GM18519 (cell line): ENCODE measurements around the gene CLCF1.

Experiments used
- ATAC-seq: cut with Tn5 transposase; IDR thresholded peaks from one replicate; pipeline ENCODE4 v1.9.1; 2021; ENCODE audit warnings: mild to moderate bottlenecking, moderate library complexity; ENCODE audit not compliant: unreplicated experiment, low FRiP score

Gene CLCF1

GRCh38 chr11:67376063-67376820 is 2.8 kb upstream of the CLCF1 start:
- no peak for ATAC-seq

GRCh38 chr11:67375320-67376055 is 2.1 kb upstream of the CLCF1 start:
- no peak for ATAC-seq

- ATAC-seq: no peak
Observed at GRCh38 chr11:67374571-67375281, 1.3 kb upstream of the CLCF1 start.

- ATAC-seq: no peak
Observed at GRCh38 chr11:67373648-67374570, 511 bp upstream of the CLCF1 start.

- ATAC-seq: no peak
Observed at GRCh38 chr11:67372321-67372992, 941 bp downstream of the CLCF1 start.

- no peak for ATAC-seq
Observed at GRCh38 chr11:67371911-67372320, 1.5 kb downstream of the CLCF1 start.

- ATAC-seq: no peak
Observed at GRCh38 chr11:67371189-67371910, 2.0 kb downstream of the CLCF1 start.

GRCh38 chr11:67370351-67371076 is 2.9 kb downstream of the CLCF1 start:
- ATAC-seq: no peak

- no peak for ATAC-seq
Observed at GRCh38 chr11:67369801-67370284, 3.6 kb downstream of the CLCF1 start.

- ATAC-seq: no peak
Observed at GRCh38 chr11:67369275-67369674, 4.1 kb downstream of the CLCF1 start.

GRCh38 chr11:67368621-67369020 is 4.8 kb downstream of the CLCF1 start:
- no peak for ATAC-seq

- no peak for ATAC-seq
Observed at GRCh38 chr11:67367761-67368227, 5.6 kb downstream of the CLCF1 start.

GRCh38 chr11:67366961-67367760 is 6.2 kb downstream of the CLCF1 start:
- ATAC-seq: no peak

- no peak for ATAC-seq
Observed at GRCh38 chr11:67366546-67366945, 6.9 kb downstream of the CLCF1 start.

- ATAC-seq: no peak
Observed at GRCh38 chr11:67365736-67366444, 7.5 kb downstream of the CLCF1 start.

- ATAC-seq: no peak
Observed at GRCh38 chr11:67364783-67365722, 8.3 kb downstream of the CLCF1 start.
